SK-N-MC (cell line): Measurements from ENCODE around the gene ZSWIM4.
"Not testable (repeated sequence)": the region's sequence is repeated elsewhere in the genome, so short reads cannot be mapped to it uniquely, and the experiment has no call there.

Source experiments
- DNase-seq: peaks from one replicate; pipeline ENCODE4 v3.0.0-alpha.2; 2011; ENCODE audit warnings: low read depth, low spot score
- H3K27ac ChIP-seq: fragments of 200-600 bp; sonication (generic); 2 replicates; pipeline ENCODE4 v1.5.1; 2016; ENCODE audit warnings: mixed run types
- H3K36me3 ChIP-seq: fragments of 200-600 bp; sonication (generic); 2 replicates; pipeline ENCODE4 v1.6.1; 2017; ENCODE audit warnings: antibody characterized with exemption, low read length, mixed read lengths; ENCODE audit not compliant: insufficient read depth
- H3K4me3 ChIP-seq: fragments of 200-600 bp; sonication (generic); 2 replicates; pipeline ENCODE4 v1.5.1; 2016
- H3K9ac ChIP-seq: fragments of 200-600 bp; sonication (generic); 2 replicates; pipeline ENCODE4 v1.8.0; 2017; ENCODE audit warnings: mixed run types, mixed read lengths; ENCODE audit not compliant: insufficient read length
- H3K9me3 ChIP-seq: fragments of 200-600 bp; sonication (generic); 2 replicates; pipeline ENCODE4 v1.6.1; 2017; ENCODE audit warnings: low read depth, mild to moderate bottlenecking, antibody characterized with exemption, low read length, moderate library complexity, mixed read lengths
- EZH2 ChIP-seq: fragments of 200-600 bp; sonication (generic); IDR thresholded peaks from one replicate; pipeline ENCODE4 v1.6.1; 2017; ENCODE audit warnings: antibody characterized with exemption
- FOXP2 ChIP-seq: optimal IDR thresholded peaks from 2 replicates; pipeline ENCODE3; 2011; ENCODE audit warnings: mild to moderate bottlenecking, moderate library complexity; ENCODE audit not compliant: insufficient read depth; ENCODE audit errors: extremely low read length, control extremely low read depth
- POLR2AphosphoS5 ChIP-seq: IDR thresholded peaks from 2 replicates; pipeline ENCODE4 v1.6.1; 2012; ENCODE audit warnings: mild to moderate bottlenecking, low read depth, low read length, borderline replicate concordance

The ZSWIM4 gene

GRCh38 chr19:13770013-13770635 lies 25.1 kb upstream of the ZSWIM4 start:
- no peak for TF ChIP-seq EZH2
- no peak for TF ChIP-seq FOXP2
- Histone ChIP-seq H3K9me3 (no peaks in the 10 kb centered on the region), H3K36me3 (peaks cover 18% of the 10 kb centered on the region; the same call in 1 of the 2 replicates), H3K9ac (no peak overlapping the region), H3K4me3 (no peak overlapping the region), H3K27ac (no peak overlapping the region)
- no peak for DNase-seq

- H3K9ac ChIP-seq: peak within 1 kb of the TSS; percentile 93
- no peaks in the 10 kb centered on the region for H3K9me3 ChIP-seq
- TF ChIP-seq POLR2AphosphoS5 (peak; percentile 98), FOXP2 (no peak), EZH2 (no peak)
- DNase-seq: peak; percentile 60
- H3K4me3 ChIP-seq: peak within 1 kb of the TSS; percentile 90
- H3K27ac ChIP-seq: peak within 1 kb of the TSS; percentile 65; the same call in 1 of the 2 replicates
- peaks cover 37% of the 10 kb centered on the region for H3K36me3 ChIP-seq
Measured at GRCh38 chr19:13774217-13775191, 20.7 kb upstream of the ZSWIM4 start, which contains the start of gene C19orf53. Gene C19orf53 (plus strand): TSS chr19:13774456. CDS start chr19:13774478, 22 bp downstream.

- TF ChIP-seq EZH2 (no peak), POLR2AphosphoS5 (no peak), FOXP2 (no peak)
- H3K36me3 ChIP-seq: peaks cover 35% of the 10 kb centered on the region
- H3K9me3 ChIP-seq: no peaks in the 10 kb centered on the region
- no peak overlapping the region for H3K4me3 ChIP-seq
- no peak overlapping the region for H3K27ac ChIP-seq
- H3K9ac ChIP-seq: no peak overlapping the region
- no peak for DNase-seq
Measured at GRCh38 chr19:13778398-13778797, 16.8 kb upstream of the ZSWIM4 start.

GRCh38 chr19:13778847-13779246 lies 16.4 kb upstream of the ZSWIM4 start:
- no peak overlapping the region for H3K27ac ChIP-seq
- TF ChIP-seq FOXP2 (no peak), POLR2AphosphoS5 (no peak), EZH2 (no peak)
- H3K4me3 ChIP-seq: no peak overlapping the region
- no peak for DNase-seq
- no peaks in the 10 kb centered on the region for H3K9me3 ChIP-seq
- no peak overlapping the region for H3K9ac ChIP-seq
- H3K36me3 ChIP-seq: peaks cover 35% of the 10 kb centered on the region

- not testable (repeated sequence) for H3K27ac ChIP-seq, H3K9me3 ChIP-seq
- H3K36me3 ChIP-seq: peaks cover 35% of the 10 kb centered on the region
Measured at GRCh38 chr19:13779794-13780193, 15.4 kb upstream of the ZSWIM4 start.

GRCh38 chr19:13781547-13781946 lies 13.7 kb upstream of the ZSWIM4 start:
- TF ChIP-seq EZH2 (no peak), FOXP2 (no peak), POLR2AphosphoS5 (no peak)
- H3K27ac ChIP-seq: no peak overlapping the region
- no peak overlapping the region for H3K9ac ChIP-seq
- no peak for DNase-seq
- no peak overlapping the region for H3K4me3 ChIP-seq
- H3K36me3 ChIP-seq: peaks cover 28% of the 10 kb centered on the region
- H3K9me3 ChIP-seq: no peaks in the 10 kb centered on the region

More at GRCh38 chr19:13779794-13780193, 15.4 kb upstream of the ZSWIM4 start:
- not testable (repeated sequence) for H3K9ac ChIP-seq, H3K4me3 ChIP-seq, DNase-seq

GRCh38 chr19:13782537-13782936 lies 12.7 kb upstream of the ZSWIM4 start:
- H3K27ac ChIP-seq: no peak overlapping the region

More at GRCh38 chr19:13782537-13782936, 12.7 kb upstream of the ZSWIM4 start:
- no peak for TF ChIP-seq FOXP2
- no peak for TF ChIP-seq EZH2
- no peak for TF ChIP-seq POLR2AphosphoS5
- Histone ChIP-seq H3K9me3 (no peaks in the 10 kb centered on the region), H3K36me3 (peaks cover 23% of the 10 kb centered on the region), H3K4me3 (no peak overlapping the region), H3K9ac (no peak overlapping the region)
- DNase-seq: no peak
